Measurements from ENCODE around the gene LYPD6B.

DNA sequence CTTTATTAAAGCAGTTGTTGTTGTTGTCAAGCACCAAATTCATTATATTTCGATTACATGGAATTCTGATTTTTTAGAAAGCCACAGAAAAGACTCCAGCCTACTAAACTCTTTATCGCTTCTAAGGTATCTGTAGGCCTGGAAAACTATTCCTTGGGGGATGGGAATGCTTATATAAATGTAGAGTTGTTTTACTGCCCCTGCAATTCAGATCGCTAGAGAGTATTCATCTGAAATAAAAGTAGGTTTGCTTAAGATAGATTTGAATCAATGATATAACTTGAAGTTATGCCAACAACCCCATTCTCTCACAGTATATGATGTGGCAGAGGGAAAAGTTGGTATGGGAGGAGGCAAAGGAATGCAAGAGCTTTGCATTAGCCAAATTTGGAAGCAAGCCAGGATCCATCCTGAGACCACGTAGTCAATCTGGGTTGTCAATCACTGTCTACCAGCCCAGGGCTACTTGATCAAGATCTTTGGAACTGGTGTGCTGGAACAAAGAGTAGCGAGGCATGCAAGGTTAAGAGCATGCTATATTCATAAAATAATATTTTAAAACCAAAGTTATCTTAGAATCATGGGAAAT, 95.9 kb downstream of the LYPD6B start:
- TF ChIP-seq, protein P1, sequence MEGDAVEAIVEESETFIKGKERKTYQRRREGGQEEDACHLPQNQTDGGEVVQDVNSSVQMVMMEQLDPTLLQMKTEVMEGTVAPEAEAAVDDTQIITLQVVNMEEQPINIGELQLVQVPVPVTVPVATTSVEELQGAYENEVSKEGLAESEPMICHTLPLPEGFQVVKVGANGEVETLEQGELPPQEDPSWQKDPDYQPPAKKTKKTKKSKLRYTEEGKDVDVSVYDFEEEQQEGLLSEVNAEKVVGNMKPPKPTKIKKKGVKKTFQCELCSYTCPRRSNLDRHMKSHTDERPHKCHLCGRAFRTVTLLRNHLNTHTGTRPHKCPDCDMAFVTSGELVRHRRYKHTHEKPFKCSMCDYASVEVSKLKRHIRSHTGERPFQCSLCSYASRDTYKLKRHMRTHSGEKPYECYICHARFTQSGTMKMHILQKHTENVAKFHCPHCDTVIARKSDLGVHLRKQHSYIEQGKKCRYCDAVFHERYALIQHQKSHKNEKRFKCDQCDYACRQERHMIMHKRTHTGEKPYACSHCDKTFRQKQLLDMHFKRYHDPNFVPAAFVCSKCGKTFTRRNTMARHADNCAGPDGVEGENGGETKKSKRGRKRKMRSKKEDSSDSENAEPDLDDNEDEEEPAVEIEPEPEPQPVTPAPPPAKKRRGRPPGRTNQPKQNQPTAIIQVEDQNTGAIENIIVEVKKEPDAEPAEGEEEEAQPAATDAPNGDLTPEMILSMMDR (conservative IDR thresholded peaks at IDR 0.05; ENCODE audit: low read depth, low read length) = no peak
- no peak for TF ChIP-seq EZH2 (IDR thresholded peaks at IDR 0.05; ENCODE audit: borderline replicate concordance, low read depth, low read length, poor library complexity, severe bottlenecking)

Data from A673 (cell line).